SK-N-SH (cell line): ENCODE data around the gene PSG6. TPM values are rescaled to one million over a fixed set of nuclear protein-coding genes. Genes with fewer than 3 reads are reported as not detected.
"Not testable (repeated sequence)": the region's sequence is repeated elsewhere in the genome, so short reads cannot be mapped to it uniquely, and the experiment has no call there.

Experiments
- CTCF ChIA-PET: fragments of 300-600, 350-600 bp; formaldehyde crosslinking; extraction: SDS; loops from one replicate; lab custom pipeline; 2021; lab: Yijun Ruan, JAX
- POLR2A ChIA-PET: fragments of 350-600 bp; sonication (Branson Sonifier 250); formaldehyde crosslinking; extraction: SDS; loops from one replicate; lab custom pipeline; 2020; ENCODE audit warnings: antibody characterized with exemption, inconsistent platforms; lab: Yijun Ruan, JAX
- DNase-seq: peaks from one replicate; pipeline ENCODE4 v3.0.0; 2012
- H2AFZ ChIP-seq: fragments of 200-600 bp; sonication (generic); 2 replicates; pipeline ENCODE4 v1.8.1; 2016; ENCODE audit warnings: antibody characterized with exemption, mild to moderate bottlenecking, low read depth
- H3F3A ChIP-seq: fragments of 200-600 bp; sonication (generic); replicated peaks from 2 replicates; pipeline ENCODE3; 2016; ENCODE audit warnings: antibody characterized with exemption, mild to moderate bottlenecking; ENCODE audit not compliant: insufficient read depth
- H3K27ac ChIP-seq, 2 experiments: fragments of 200-500 bp in 1 of 2; fragments of 200-600 bp in 1 of 2; sonication (Bioruptor generic) in 1 of 2; sonication (generic), shearing (Covaris generic) in 1 of 2; 2 replicates each; pipeline versions ENCODE4 v1.5.1 to v1.6.1; 2014 to 2016; ENCODE audit warnings: low read depth in 2 of 2, inconsistent platforms in 1 of 2, low read length in 1 of 2, mild to moderate bottlenecking in 1 of 2, mixed read lengths in 1 of 2
- H3K27me3 ChIP-seq: fragments of 200-600 bp; sonication (generic), shearing (Covaris generic); 2 replicates; pipeline ENCODE4 v1.6.1; 2016; ENCODE audit warnings: mixed run types; ENCODE audit not compliant: insufficient read depth
- H3K36me3 ChIP-seq, 2 experiments: fragments of 200-500 bp in 1 of 2; fragments of 200-600 bp in 1 of 2; sonication (Bioruptor generic) in 1 of 2; sonication (generic) in 1 of 2; replicated peaks in 1 of 2; 2 replicates each; pipeline versions ENCODE3 to v1.5.1; 2014 to 2016; ENCODE audit warnings: low read length in 1 of 2, mild to moderate bottlenecking in 1 of 2; ENCODE audit not compliant: insufficient read depth in 2 of 2, control insufficient read depth in 1 of 2
- H3K4me1 ChIP-seq, 2 experiments: fragments of 200-500 bp in 1 of 2; fragments of 200-600 bp in 1 of 2; sonication (Bioruptor generic) in 1 of 2; sonication (generic), shearing (Covaris generic) in 1 of 2; 2 replicates each; pipeline versions ENCODE4 v1.5.1 to v1.6.1; 2014 to 2016; ENCODE audit warnings: low read depth in 1 of 2, low read length in 1 of 2, mixed run types in 1 of 2; ENCODE audit not compliant: insufficient read depth in 2 of 2, control insufficient read depth in 1 of 2
- H3K4me2 ChIP-seq: fragments of 200-600 bp; sonication (generic), shearing (Covaris generic); 2 replicates; pipeline ENCODE4 v1.6.1; 2017; ENCODE audit warnings: mixed run types
- H3K4me3 ChIP-seq, 2 experiments: fragments of 200-500 bp in 1 of 2; fragments of 200-600 bp in 1 of 2; sonication (Bioruptor generic) in 1 of 2; sonication (generic), shearing (Covaris generic) in 1 of 2; 2 replicates each; pipeline versions ENCODE4 v1.5.1 to v1.8.1; 2014 to 2016; ENCODE audit warnings: low read depth in 2 of 2, inconsistent platforms in 1 of 2, low read length in 1 of 2, mild to moderate bottlenecking in 1 of 2, mixed read lengths in 1 of 2, moderate library complexity in 1 of 2
- H3K79me2 ChIP-seq: fragments of 200-600 bp; sonication (generic); 2 replicates; pipeline ENCODE4 v1.8.1; 2017; ENCODE audit warnings: mild to moderate bottlenecking; ENCODE audit not compliant: insufficient read depth
- H3K9ac ChIP-seq: fragments of 200-600 bp; sonication (generic); 2 replicates; pipeline ENCODE4 v1.6.1; 2017; ENCODE audit warnings: mixed run types
- H3K9me2 ChIP-seq: fragments of 200-600 bp; sonication (generic); 2 replicates; pipeline ENCODE4 v1.6.1; 2017; ENCODE audit warnings: mixed run types
- H3K9me3 ChIP-seq: fragments of 200-600 bp; sonication (generic); 2 replicates; pipeline ENCODE4 v1.6.1; 2017; ENCODE audit warnings: mixed run types, mild to moderate bottlenecking, moderate library complexity
- H4K20me1 ChIP-seq: fragments of 200-600 bp; sonication (generic); 2 replicates; pipeline ENCODE4 v1.6.1; 2017; ENCODE audit warnings: mild to moderate bottlenecking, mixed run types; ENCODE audit not compliant: insufficient read depth
- FOSL2 ChIP-seq: IDR thresholded peaks from 2 replicates; pipeline ENCODE4 v1.4.0; 2012; ENCODE audit warnings: low read depth, mild to moderate bottlenecking, moderate library complexity, borderline replicate concordance
- FOXJ3 ChIP-seq: sonication (generic); formaldehyde crosslinking; IDR thresholded peaks from 2 replicates; pipeline ENCODE4 v1.5.1; 2020; ENCODE audit warnings: mild to moderate bottlenecking, missing genetic modification reagents
- FOXM1 ChIP-seq: IDR thresholded peaks from 2 replicates; pipeline ENCODE4 v1.4.0; 2012; ENCODE audit warnings: low read depth, mild to moderate bottlenecking
- JUND ChIP-seq: IDR thresholded peaks from 2 replicates; pipeline ENCODE4 v1.4.0; 2012
- MXI1 ChIP-seq: IDR thresholded peaks from 2 replicates; pipeline ENCODE4 v1.6.1; 2012; ENCODE audit warnings: mild to moderate bottlenecking, low read depth, low read length, improper control_type of control experiment
- NFIC ChIP-seq: IDR thresholded peaks from 2 replicates; pipeline ENCODE4 v1.4.0; 2012; ENCODE audit warnings: borderline replicate concordance
- PBX3 ChIP-seq: IDR thresholded peaks from 2 replicates; pipeline ENCODE4; 2012
- RXRA ChIP-seq: IDR thresholded peaks from 2 replicates; pipeline ENCODE4 v1.4.0; 2012; ENCODE audit warnings: low read depth, mild to moderate bottlenecking, borderline replicate concordance
- TCF12 ChIP-seq: IDR thresholded peaks from 2 replicates; pipeline ENCODE4 v1.4.0; 2012
- TEAD4 ChIP-seq: IDR thresholded peaks from 2 replicates; pipeline ENCODE4 v1.4.0; 2012; ENCODE audit warnings: mild to moderate bottlenecking, borderline replicate concordance; ENCODE audit not compliant: insufficient read depth
- USF1 ChIP-seq: IDR thresholded peaks from 2 replicates; pipeline ENCODE4 v1.4.0; 2012; ENCODE audit warnings: low read depth, borderline replicate concordance
- WGBS: methylation state at CpG from one replicate; pipeline ENCODE4 v1.1.6; 2017; ENCODE audit warnings: low lambda C conversion rate; 5-methylcytosine and 5-hydroxymethylcytosine counted together
- polyA plus RNA-seq, 3 experiments: library from polyadenylated mRNA; depleted of rRNA; stranded (reverse); fragments of >200 nt; gene quantifications; 2 replicates each; pipeline ENCODE4 v1.2.3, GENCODE V29; 2012

Gene PSG6
- polyA plus RNA-seq, 1 of the 3 experiments (the other 2 are of a cell fraction), result not detected

- TF ChIP-seq FOXJ3 (CRISPR knock-in tag) (no peak), MXI1 (no peak)
These were observed 38.1 kb downstream of the PSG6 start, which contains the start of gene PSG1 (continued) for GRCh38 chr19:42879613-42880012.

GRCh38 chr19:42876596-42876995 lies 41.1 kb downstream of the PSG6 start:
- peak overlapping the region; percentile 61; the same call in 1 of the 2 replicates for H3K9ac ChIP-seq
- H3K27me3 ChIP-seq, DNase-seq, H3K36me3 ChIP-seq, H3K79me2 ChIP-seq, POLR2A ChIA-PET, H3K9me2 ChIP-seq, H3K4me2 ChIP-seq, H2AFZ ChIP-seq, H3K9me3 ChIP-seq, H4K20me1 ChIP-seq, CTCF ChIA-PET, H3K4me3 ChIP-seq: not testable (repeated sequence)
- H3K27ac ChIP-seq, result peak overlapping the region in 1 of 2 experiments; percentile 88; a peak in 2 of 4 replicates
- H3F3A ChIP-seq, result peaks cover 20% of the 10 kb centered on the region
- TF ChIP-seq TCF12 (0 out of 2 replicates have a peak, but pooled peaks have one; percentile 27), FOSL2 (peak; percentile 10; the same call in 1 of the 2 replicates)
- peaks cover 0 to 18% of the 10 kb centered on the region in 2 experiments; a peak in 1 of 4 replicates for H3K4me1 ChIP-seq

- DNase-seq, H3K9me3 ChIP-seq, H4K20me1 ChIP-seq, CTCF ChIA-PET, H3K9me2 ChIP-seq, H3K4me3 ChIP-seq, H3K36me3 ChIP-seq, H3K27me3 ChIP-seq, H3K79me2 ChIP-seq, POLR2A ChIA-PET: not testable (repeated sequence)
- H3K4me1 ChIP-seq, result peaks cover 0 to 18% of the 10 kb centered on the region in 2 experiments; a peak in 1 of 4 replicates
- peaks cover 20% of the 10 kb centered on the region for H3F3A ChIP-seq
- peak overlapping the region; percentile 61 for H3K9ac ChIP-seq
- WGBS, result 18% methylated on average over 1 of the region's 1 CpG
- H3K27ac ChIP-seq, result peak overlapping the region; percentile 4 to 88; a peak in 3 of 4 replicates
- H2AFZ ChIP-seq, result peak overlapping the region; percentile 46; the same call in 1 of the 2 replicates
- 0 out of 2 replicates have a peak overlapping the region, but pooled peaks have one; percentile 20 for H3K4me2 ChIP-seq
These were observed 41.8 kb downstream of the PSG6 start for GRCh38 chr19:42875881-42876280.

- H3F3A ChIP-seq, result peaks cover 20% of the 10 kb centered on the region
- WGBS, result 21% methylated on average over 4 of the region's 4 CpGs
- H3K4me2 ChIP-seq, result 0 out of 2 replicates have a peak overlapping the region, but pooled peaks have one; percentile 29
- CTCF ChIA-PET, H3K36me3 ChIP-seq, POLR2A ChIA-PET, DNase-seq, H4K20me1 ChIP-seq, H3K9me2 ChIP-seq, H3K79me2 ChIP-seq, H3K9me3 ChIP-seq, H3K4me3 ChIP-seq, H3K27me3 ChIP-seq: not testable (repeated sequence)
- TF ChIP-seq RXRA (peak; percentile 17; the same call in 1 of the 2 replicates), USF1 (peak; percentile 18; the same call in 1 of the 2 replicates), FOSL2 (peak; percentile 30; the same call in 1 of the 2 replicates), NFIC (peak; percentile 40), FOXM1 (0 out of 2 replicates have a peak, but pooled peaks have one; percentile 34), TCF12 (peak; percentile 54), TEAD4 (peak; percentile 4; the same call in 1 of the 2 replicates), PBX3 (0 out of 2 replicates have a peak, but pooled peaks have one; percentile 38), JUND (peak; percentile 47; the same call in 1 of the 2 replicates)
- H3K4me1 ChIP-seq, result peaks cover 0 to 18% of the 10 kb centered on the region in 2 experiments; a peak in 1 of 4 replicates
- H2AFZ ChIP-seq, result peak overlapping the region; percentile 36; the same call in 1 of the 2 replicates
- peak overlapping the region; percentile 64; the same call in 1 of the 2 replicates for H3K9ac ChIP-seq
- peak overlapping the region; percentile 47 to 88; a peak in 3 of 4 replicates for H3K27ac ChIP-seq
These were observed 42.5 kb downstream of the PSG6 start for GRCh38 chr19:42874901-42875813.

GRCh38 chr19:42874136-42874535 lies 43.6 kb downstream of the PSG6 start:
- peaks cover 20% of the 10 kb centered on the region for H3F3A ChIP-seq
- H3K9ac ChIP-seq, result peak overlapping the region; percentile 64; the same call in 1 of the 2 replicates
- CTCF ChIA-PET, result interaction anchor here (1.1 kb wide), 1 partner anchor 11 kb away, joined by 3 read pairs; no protein-coding TSS in a partner anchor
- H3K79me2 ChIP-seq, H3K4me2 ChIP-seq, H3K4me3 ChIP-seq, POLR2A ChIA-PET, H3K36me3 ChIP-seq, H3K9me2 ChIP-seq, H3K27me3 ChIP-seq, H3K9me3 ChIP-seq, H4K20me1 ChIP-seq, DNase-seq: not testable (repeated sequence)
- peak overlapping the region in 1 of 2 experiments; percentile 88; a peak in 2 of 4 replicates for H3K27ac ChIP-seq
- H3K4me1 ChIP-seq, result peaks cover 0 to 18% of the 10 kb centered on the region in 2 experiments; a peak in 1 of 4 replicates
- 65% methylated on average over 3 of the region's 3 CpGs for WGBS
- peak overlapping the region; percentile 36; the same call in 1 of the 2 replicates for H2AFZ ChIP-seq
